ENCODE data around the gene NT5C1B. TPM values are rescaled to one million over a fixed set of nuclear protein-coding genes. Genes with fewer than 3 reads are reported as not detected.

Gene NT5C1B
- total RNA-seq, 2 experiments from 2014 or later: not detected

DNA sequence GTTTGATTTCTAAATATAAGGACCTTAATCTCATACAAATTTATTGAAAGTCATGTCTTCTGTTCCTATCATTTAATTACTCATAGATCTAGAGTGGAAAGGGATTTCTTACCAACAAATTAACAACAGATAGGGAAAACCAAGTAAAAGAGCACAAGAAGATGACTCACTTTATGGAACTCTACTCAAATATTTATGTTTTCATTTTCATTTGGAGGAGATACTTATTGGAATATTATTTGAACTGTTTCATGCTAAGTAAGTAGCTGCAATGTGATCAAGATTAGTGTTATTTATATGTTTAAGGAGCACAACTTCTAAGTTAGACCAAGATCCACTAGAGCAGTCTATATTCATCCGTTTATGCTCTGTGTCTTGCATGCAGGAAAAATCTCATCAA is 1.3 kb downstream of the NT5C1B start:
- no peaks in the 10 kb centered on the region for H3K9me3 ChIP-seq (ENCODE audit: low read length)
- H3K79me2 ChIP-seq (ENCODE audit: insufficient read depth, low read depth, low read length): no peaks in the 10 kb centered on the region
- H3K27ac ChIP-seq (ENCODE audit: low read depth, low read length, poor library complexity, severe bottlenecking): no peak overlapping the region
- H3K9me2 ChIP-seq (ENCODE audit: insufficient read depth, low read length): no peaks in the 10 kb centered on the region
- DNase-seq (ENCODE audit: low spot score): no peak
- H3K4me2 ChIP-seq (ENCODE audit: low read length): no peak overlapping the region
- H3K4me1 ChIP-seq (ENCODE audit: insufficient read depth, low read length, poor library complexity, severe bottlenecking): no peaks in the 10 kb centered on the region
- ChIA-PET CTCF (ENCODE audit: unreplicated experiment) (no interaction called here), POLR2A (interaction anchor here (0.6 to 1.0 kb wide), 2 partner anchors 21 to 28 kb away, joined by 3 read pairs; no protein-coding TSS in a partner anchor)
- no TSS peak for BruUV-seq (replicated peaks)
- intact Hi-C loops (cut with micrococcal nuclease; ENCODE audit: unreplicated experiment): no loop called here
- no peak overlapping the region for H2AFZ ChIP-seq (ENCODE audit: low read length)
- H3K36me3 ChIP-seq (ENCODE audit: insufficient read depth, low read length): no peaks in the 10 kb centered on the region
- no peaks in the 10 kb centered on the region for H4K20me1 ChIP-seq (ENCODE audit: insufficient read depth, low read length)
- H3K4me3 ChIP-seq (ENCODE audit: low read depth, low read length, poor library complexity, severe bottlenecking): no peak overlapping the region
- no peak for TF ChIP-seq EZH2phosphoT487 (IDR thresholded peaks at IDR 0.05; ENCODE audit: borderline replicate concordance, low read depth, low read length)
- TF ChIP-seq CTCF (conservative IDR thresholded peaks at IDR 0.05; ENCODE audit: low read length): no peak

DNA sequence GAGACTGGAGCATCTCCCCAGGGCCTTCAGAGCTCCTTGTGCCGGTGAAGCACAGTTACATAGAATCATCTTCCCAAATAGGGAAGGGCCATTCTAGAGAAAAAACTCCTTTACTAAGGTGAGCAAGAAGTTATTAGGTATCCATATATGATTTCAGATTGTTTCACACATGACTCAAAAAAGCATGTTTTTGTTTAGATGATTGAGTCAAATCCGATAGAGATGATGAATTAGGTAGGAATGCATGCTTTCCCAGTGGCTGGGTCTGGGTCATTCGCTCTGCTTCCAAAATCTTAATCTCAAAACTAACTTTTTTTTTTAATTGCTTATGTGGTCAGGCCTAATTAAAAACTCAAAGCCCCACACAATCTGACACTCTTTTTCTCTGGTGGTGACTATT is 3.8 kb downstream of the NT5C1B start:
- BruUV-seq (replicated peaks): no TSS peak
- Histone ChIP-seq H3K4me2 (ENCODE audit: low read length) (no peak overlapping the region), H3K4me1 (ENCODE audit: insufficient read depth, low read length, poor library complexity, severe bottlenecking) (no peaks in the 10 kb centered on the region), H4K20me1 (ENCODE audit: insufficient read depth, low read length) (no peaks in the 10 kb centered on the region), H3K36me3 (ENCODE audit: insufficient read depth, low read length) (no peaks in the 10 kb centered on the region), H3K79me2 (ENCODE audit: insufficient read depth, low read depth, low read length) (no peaks in the 10 kb centered on the region), H3K4me3 (ENCODE audit: low read depth, low read length, poor library complexity, severe bottlenecking) (no peak overlapping the region), H3K9me2 (ENCODE audit: insufficient read depth, low read length) (no peaks in the 10 kb centered on the region), H3K9me3 (ENCODE audit: low read length) (no peaks in the 10 kb centered on the region), H3K27ac (ENCODE audit: low read depth, low read length, poor library complexity, severe bottlenecking) (no peak overlapping the region), H2AFZ (ENCODE audit: low read length) (no peak overlapping the region)
- intact Hi-C loops (cut with micrococcal nuclease; ENCODE audit: unreplicated experiment): no loop called here
- ChIA-PET CTCF (ENCODE audit: unreplicated experiment) (no interaction called here), POLR2A (interaction anchor here (0.5 kb wide), 1 partner anchor 1464 kb away, joined by 3 read pairs; no protein-coding TSS in a partner anchor)
- TF ChIP-seq EZH2phosphoT487 (IDR thresholded peaks at IDR 0.05; ENCODE audit: borderline replicate concordance, low read depth, low read length) (no peak), CTCF (conservative IDR thresholded peaks at IDR 0.05; ENCODE audit: low read length) (no peak)
- no peak for DNase-seq (ENCODE audit: low spot score)

- Histone ChIP-seq H3K9me3 (ENCODE audit: low read length) (no peaks in the 10 kb centered on the region), H3K27ac (ENCODE audit: low read depth, low read length, poor library complexity, severe bottlenecking) (no peak overlapping the region), H3K36me3 (ENCODE audit: insufficient read depth, low read length) (no peaks in the 10 kb centered on the region), H2AFZ (ENCODE audit: low read length) (no peak overlapping the region), H3K4me3 (ENCODE audit: low read depth, low read length, poor library complexity, severe bottlenecking) (no peak overlapping the region), H3K4me2 (ENCODE audit: low read length) (no peak overlapping the region), H3K9me2 (ENCODE audit: insufficient read depth, low read length) (no peaks in the 10 kb centered on the region), H3K79me2 (ENCODE audit: insufficient read depth, low read depth, low read length) (no peaks in the 10 kb centered on the region), H4K20me1 (ENCODE audit: insufficient read depth, low read length) (no peaks in the 10 kb centered on the region), H3K4me1 (ENCODE audit: insufficient read depth, low read length, poor library complexity, severe bottlenecking) (no peaks in the 10 kb centered on the region)
- intact Hi-C loops (cut with micrococcal nuclease; ENCODE audit: unreplicated experiment): no loop called here
- BruUV-seq (replicated peaks): no TSS peak
- TF ChIP-seq EZH2phosphoT487 (IDR thresholded peaks at IDR 0.05; ENCODE audit: borderline replicate concordance, low read depth, low read length): no peak
- no peak for TF ChIP-seq CTCF (conservative IDR thresholded peaks at IDR 0.05; ENCODE audit: low read length)
- no peak for DNase-seq (ENCODE audit: low spot score)
- ChIA-PET POLR2A (interaction anchor here (0.5 to 0.6 kb wide), 2 partner anchors 9 to 734 kb away, joined by 3 read pairs; no protein-coding TSS in a partner anchor), CTCF (ENCODE audit: unreplicated experiment) (no interaction called here)
Measured at GRCh38 chr2:18584608-18584954, 4.8 kb downstream of the NT5C1B start.
